ENCODE measurements around the gene MAOA. TPM values are rescaled to one million over a fixed set of nuclear protein-coding genes. Genes with fewer than 3 reads are reported as not detected.

Gene MAOA
- total RNA-seq, 1 donor from 2014 or later, result 12.7 TPM

DNA sequence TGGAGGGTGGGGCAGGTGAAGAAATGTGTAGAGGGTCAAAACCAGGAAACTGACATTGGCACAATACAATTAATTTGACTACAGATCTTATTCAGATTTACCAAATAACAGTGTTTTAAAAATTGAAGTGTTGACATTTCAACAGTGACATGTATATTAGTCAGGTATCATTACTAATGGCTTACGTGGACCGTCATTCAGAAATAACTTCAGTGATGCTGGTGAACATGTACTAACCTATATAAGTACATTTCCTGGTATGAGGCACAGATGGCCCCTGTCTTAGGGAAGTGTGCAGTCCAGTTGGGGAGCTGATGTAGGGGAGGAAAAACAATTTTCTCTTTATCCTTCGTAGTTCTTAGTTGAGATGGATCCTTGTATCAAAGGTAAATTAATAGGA lies 22.3 kb upstream of the MAOA start:
- H3F3A ChIP-seq (ENCODE audit: low read depth), result peaks cover 3% of the 10 kb centered on the region
- H3K36me3 ChIP-seq, result no peaks in the 10 kb centered on the region
- no peak overlapping the region for H3K27ac ChIP-seq
- no peaks in the 10 kb centered on the region for H3K79me2 ChIP-seq (ENCODE audit: low read depth)
- H3K4me1 Mint-ChIP-seq, result no peaks in the 10 kb centered on the region
- no peak for DNase-seq (ENCODE audit: low spot score)
- H3K27ac Mint-ChIP-seq, result no peak overlapping the region
- no peaks in the 10 kb centered on the region for H3K9me3 ChIP-seq (ENCODE audit: low read depth)
- H2AFZ ChIP-seq (replicated peaks), result no peak overlapping the region
- H3K4me3 Mint-ChIP-seq, result no peak overlapping the region
- no peaks in the 10 kb centered on the region for H3K36me3 Mint-ChIP-seq
- H3K4me2 ChIP-seq, result no peak overlapping the region
- H3K4me3 ChIP-seq, result no peak overlapping the region
- no peaks in the 10 kb centered on the region for H4K20me1 ChIP-seq (ENCODE audit: low read depth)
- TF ChIP-seq EZH2phosphoT487 (IDR thresholded peaks at IDR 0.05), result no peak
- TF ChIP-seq, protein P1, sequence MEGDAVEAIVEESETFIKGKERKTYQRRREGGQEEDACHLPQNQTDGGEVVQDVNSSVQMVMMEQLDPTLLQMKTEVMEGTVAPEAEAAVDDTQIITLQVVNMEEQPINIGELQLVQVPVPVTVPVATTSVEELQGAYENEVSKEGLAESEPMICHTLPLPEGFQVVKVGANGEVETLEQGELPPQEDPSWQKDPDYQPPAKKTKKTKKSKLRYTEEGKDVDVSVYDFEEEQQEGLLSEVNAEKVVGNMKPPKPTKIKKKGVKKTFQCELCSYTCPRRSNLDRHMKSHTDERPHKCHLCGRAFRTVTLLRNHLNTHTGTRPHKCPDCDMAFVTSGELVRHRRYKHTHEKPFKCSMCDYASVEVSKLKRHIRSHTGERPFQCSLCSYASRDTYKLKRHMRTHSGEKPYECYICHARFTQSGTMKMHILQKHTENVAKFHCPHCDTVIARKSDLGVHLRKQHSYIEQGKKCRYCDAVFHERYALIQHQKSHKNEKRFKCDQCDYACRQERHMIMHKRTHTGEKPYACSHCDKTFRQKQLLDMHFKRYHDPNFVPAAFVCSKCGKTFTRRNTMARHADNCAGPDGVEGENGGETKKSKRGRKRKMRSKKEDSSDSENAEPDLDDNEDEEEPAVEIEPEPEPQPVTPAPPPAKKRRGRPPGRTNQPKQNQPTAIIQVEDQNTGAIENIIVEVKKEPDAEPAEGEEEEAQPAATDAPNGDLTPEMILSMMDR (IDR thresholded peaks at IDR 0.05), result no peak
- H3K9ac ChIP-seq, result no peak overlapping the region
- H3K27me3 ChIP-seq, result no peaks in the 10 kb centered on the region
- peaks cover 4% of the 10 kb centered on the region for H3K27me3 Mint-ChIP-seq (ENCODE audit: insufficient read depth, low read depth)
- H3K4me1 ChIP-seq, result peaks cover 5% of the 10 kb centered on the region
- no peaks in the 10 kb centered on the region for H3K9me3 Mint-ChIP-seq

DNA sequence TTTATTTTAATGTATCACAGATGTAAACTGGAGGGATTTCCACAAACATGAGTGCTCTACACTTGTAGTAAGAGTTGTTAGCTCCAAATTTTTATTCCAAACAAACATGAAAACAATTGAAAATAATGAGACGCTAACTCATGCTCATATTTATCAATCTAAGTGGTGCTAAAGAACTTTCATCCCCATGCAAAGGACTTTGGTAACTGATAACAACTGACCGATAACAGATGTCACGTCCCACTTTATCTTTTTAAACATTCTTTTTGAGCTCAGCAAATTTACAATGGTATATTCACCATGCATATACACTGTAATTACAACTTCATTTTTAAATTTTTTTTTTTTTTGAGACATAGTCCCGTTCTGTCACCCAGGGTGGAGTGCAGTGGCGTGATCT lies 15.6 kb upstream of the MAOA start:
- H3K9me3 ChIP-seq (ENCODE audit: low read depth), result no peaks in the 10 kb centered on the region
- no peaks in the 10 kb centered on the region for H3K79me2 ChIP-seq (ENCODE audit: low read depth)
- H3K4me1 Mint-ChIP-seq, result peaks cover 13% of the 10 kb centered on the region
- H3K36me3 ChIP-seq, result no peaks in the 10 kb centered on the region
- H3K4me1 ChIP-seq, result peaks cover 22% of the 10 kb centered on the region
- no peak overlapping the region for H3K27ac Mint-ChIP-seq
- H3K36me3 Mint-ChIP-seq, result no peaks in the 10 kb centered on the region
- no peak overlapping the region for H3K9ac ChIP-seq
- H3F3A ChIP-seq (ENCODE audit: low read depth), result peaks cover 12% of the 10 kb centered on the region
- H3K4me3 Mint-ChIP-seq, result no peak overlapping the region
- no peak overlapping the region for H2AFZ ChIP-seq (replicated peaks)
- no peak overlapping the region for H3K4me2 ChIP-seq
- no peaks in the 10 kb centered on the region for H3K9me3 Mint-ChIP-seq
- H4K20me1 ChIP-seq (ENCODE audit: low read depth), result no peaks in the 10 kb centered on the region
- DNase-seq (ENCODE audit: low spot score), result no peak
- no peak overlapping the region for H3K4me3 ChIP-seq
- no peak for TF ChIP-seq EZH2 (IDR thresholded peaks at IDR 0.05)
- TF ChIP-seq, protein P1 (IDR thresholded peaks at IDR 0.05), result no peak
- TF ChIP-seq EZH2phosphoT487 (IDR thresholded peaks at IDR 0.05), result no peak
- no peak overlapping the region for H3K27ac ChIP-seq
- H3K27me3 Mint-ChIP-seq (ENCODE audit: insufficient read depth, low read depth), result peaks cover 2% of the 10 kb centered on the region
- no peaks in the 10 kb centered on the region for H3K27me3 ChIP-seq

DNA sequence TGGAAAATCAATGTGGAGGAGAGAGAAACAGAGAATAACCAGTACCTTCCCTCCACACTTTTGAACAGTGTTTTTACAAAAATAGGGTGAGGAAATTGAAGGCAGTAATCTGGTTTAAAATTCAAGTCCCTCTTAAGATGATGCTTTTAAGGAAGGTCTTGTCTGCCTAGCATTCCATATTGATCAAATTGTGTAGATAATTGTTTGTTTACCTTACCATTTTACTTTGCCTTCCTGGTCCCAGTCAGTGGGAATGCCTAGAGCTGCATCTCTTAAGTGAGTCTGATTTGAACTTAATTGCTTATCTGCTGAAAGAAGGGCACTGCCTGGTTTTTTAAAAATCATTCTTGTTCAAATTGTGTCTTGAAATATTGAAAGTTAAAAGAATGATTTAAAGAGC lies 14.4 kb upstream of the MAOA start:
- no peaks in the 10 kb centered on the region for H3K9me3 Mint-ChIP-seq
- H2AFZ ChIP-seq (replicated peaks), result no peak overlapping the region
- H3K4me3 ChIP-seq, result no peak overlapping the region
- no peak overlapping the region for H3K27ac Mint-ChIP-seq
- H3K27ac ChIP-seq, result no peak overlapping the region
- H3K79me2 ChIP-seq (ENCODE audit: low read depth), result no peaks in the 10 kb centered on the region
- peaks cover 22% of the 10 kb centered on the region for H3K4me1 ChIP-seq
- TF ChIP-seq EZH2phosphoT487 (IDR thresholded peaks at IDR 0.05), result no peak
- no peak for TF ChIP-seq EZH2 (IDR thresholded peaks at IDR 0.05)
- TF ChIP-seq, protein P1 (IDR thresholded peaks at IDR 0.05), result no peak
- no peak overlapping the region for H3K4me3 Mint-ChIP-seq
- peaks cover 17% of the 10 kb centered on the region for H3K4me1 Mint-ChIP-seq
- H3K36me3 Mint-ChIP-seq, result no peaks in the 10 kb centered on the region
- H4K20me1 ChIP-seq (ENCODE audit: low read depth), result no peaks in the 10 kb centered on the region
- no peaks in the 10 kb centered on the region for H3K9me3 ChIP-seq (ENCODE audit: low read depth)
- H3K27me3 Mint-ChIP-seq (ENCODE audit: insufficient read depth, low read depth), result peaks cover 2% of the 10 kb centered on the region
- no peak overlapping the region for H3K4me2 ChIP-seq
- no peak for DNase-seq (ENCODE audit: low spot score)
- H3F3A ChIP-seq (ENCODE audit: low read depth), result peaks cover 12% of the 10 kb centered on the region
- no peak overlapping the region for H3K9ac ChIP-seq
- no peaks in the 10 kb centered on the region for H3K36me3 ChIP-seq
- no peaks in the 10 kb centered on the region for H3K27me3 ChIP-seq
